H9 (cell line): ENCODE data around the gene CACNA2D3. TPM values are rescaled to one million over a fixed set of nuclear protein-coding genes. Genes with fewer than 3 reads are reported as not detected.
A peak's percentile ranks its signal among the peaks of the same experiment; 100 is the strongest.

ENCODE experiments used
- DNase-seq: peaks from one replicate; pipeline ENCODE4 v3.0.0-alpha.2; 2017
- H2AFZ ChIP-seq: one replicate; pipeline ENCODE4 v1.6.1; 2013; ENCODE audit warnings: mild to moderate bottlenecking, low read length, control low read depth, moderate library complexity
- H2AK5ac ChIP-seq: 2 replicates; pipeline ENCODE4 v1.6.1; 2013; ENCODE audit warnings: low read length, control low read depth, mixed read lengths; ENCODE audit not compliant: insufficient read length
- H2BK120ac ChIP-seq: one replicate; pipeline ENCODE4 v1.6.1; 2013; ENCODE audit warnings: low read depth, mild to moderate bottlenecking, low read length, control low read depth, inconsistent platforms; ENCODE audit not compliant: poor library complexity, severe bottlenecking
- H2BK12ac ChIP-seq: 2 replicates; pipeline ENCODE4 v1.6.1; 2013; ENCODE audit warnings: low read length, control low read depth, mixed read lengths, low read depth; ENCODE audit not compliant: insufficient read length
- H2BK15ac ChIP-seq: 2 replicates; pipeline ENCODE4 v1.6.1; 2013; ENCODE audit warnings: low read depth, low read length, control low read depth
- H2BK20ac ChIP-seq: one replicate; pipeline ENCODE4 v1.6.1; 2013; ENCODE audit warnings: low read depth, mild to moderate bottlenecking, low read length, control low read depth, inconsistent platforms; ENCODE audit not compliant: poor library complexity, severe bottlenecking
- H2BK5ac ChIP-seq: 2 replicates; pipeline ENCODE4 v1.6.1; 2013; ENCODE audit warnings: low read length, control low read depth, mixed read lengths; ENCODE audit not compliant: insufficient read length
- H3K14ac ChIP-seq: 2 replicates; pipeline ENCODE4 v1.6.1; 2013; ENCODE audit warnings: low read length, control low read depth; ENCODE audit not compliant: insufficient read depth
- H3K18ac ChIP-seq: 2 replicates; pipeline ENCODE4 v1.6.1; 2013; ENCODE audit warnings: low read depth, mild to moderate bottlenecking, mixed read lengths, low read length, control low read depth; ENCODE audit not compliant: insufficient read length
- H3K23ac ChIP-seq: 2 replicates; pipeline ENCODE4 v1.6.1; 2013; ENCODE audit warnings: low read length, control low read depth, mixed read lengths, low read depth; ENCODE audit not compliant: insufficient read length
- H3K23me2 ChIP-seq: 2 replicates; pipeline ENCODE4 v1.6.1; 2013; ENCODE audit warnings: low read depth, mild to moderate bottlenecking, mixed read lengths, low read length, control low read depth; ENCODE audit not compliant: insufficient read length, poor library complexity, severe bottlenecking
- H3K27ac ChIP-seq: 2 replicates; pipeline ENCODE4 v1.5.1; 2013; ENCODE audit warnings: low read length, control low read depth, mixed read lengths, low read depth; ENCODE audit not compliant: insufficient read length
- H3K27me3 ChIP-seq: 2 replicates; pipeline ENCODE4 v1.6.1; 2013; ENCODE audit warnings: low read length, control low read depth, inconsistent platforms; ENCODE audit not compliant: insufficient read depth
- H3K4ac ChIP-seq: 2 replicates; pipeline ENCODE4 v1.6.1; 2013; ENCODE audit warnings: low read depth, mild to moderate bottlenecking, control low read depth, inconsistent platforms, low read length, moderate library complexity
- H3K4me1 ChIP-seq: 2 replicates; pipeline ENCODE4 v1.6.1; 2013; ENCODE audit warnings: low read length, control low read depth, inconsistent platforms; ENCODE audit not compliant: insufficient read depth
- H3K4me2 ChIP-seq: 2 replicates; pipeline ENCODE4 v1.6.1; 2013; ENCODE audit warnings: low read length, control low read depth, mixed read lengths; ENCODE audit not compliant: insufficient read length, insufficient read depth
- H3K56ac ChIP-seq: 2 replicates; pipeline ENCODE4 v1.6.1; 2013; ENCODE audit warnings: low read depth, mild to moderate bottlenecking, mixed read lengths, low read length, control low read depth; ENCODE audit not compliant: insufficient read length
- H3K79me1 ChIP-seq: 2 replicates; pipeline ENCODE4 v1.6.1; 2013; ENCODE audit warnings: low read depth, mild to moderate bottlenecking, moderate library complexity, low read length, control low read depth, inconsistent platforms; ENCODE audit not compliant: insufficient read depth, poor library complexity, severe bottlenecking
- H3K79me2 ChIP-seq: 2 replicates; pipeline ENCODE4 v1.6.1; 2013; ENCODE audit warnings: low read length, control low read depth, inconsistent platforms; ENCODE audit not compliant: insufficient read depth
- H3K9ac ChIP-seq: 2 replicates; pipeline ENCODE4 v1.6.1; 2013; ENCODE audit warnings: low read length, control low read depth, mixed read lengths; ENCODE audit not compliant: insufficient read length; ENCODE audit errors: extremely low read depth
- H3K9me3 ChIP-seq: one replicate; pipeline ENCODE4 v1.6.1; 2013; ENCODE audit warnings: low read depth, low read length, inconsistent platforms; ENCODE audit not compliant: control insufficient read depth
- H3T11ph ChIP-seq: one replicate; pipeline ENCODE4 v1.6.1; 2013; ENCODE audit warnings: mild to moderate bottlenecking, low read length, control low read depth, inconsistent platforms
- H4K20me1 ChIP-seq: one replicate; pipeline ENCODE4 v1.6.1; 2013; ENCODE audit not compliant: control insufficient read depth, insufficient read length, insufficient read depth
- H4K5ac ChIP-seq: 2 replicates; pipeline ENCODE4 v1.6.1; 2013; ENCODE audit warnings: low read depth, mild to moderate bottlenecking, mixed read lengths, low read length, control low read depth; ENCODE audit not compliant: insufficient read length
- H4K8ac ChIP-seq: replicated peaks from 2 replicates; pipeline ENCODE4 v1.6.1; 2013; ENCODE audit warnings: low read length, control low read depth, mixed read lengths, low read depth; ENCODE audit not compliant: insufficient read length
- H4K91ac ChIP-seq: 2 replicates; pipeline ENCODE4 v1.6.1; 2013; ENCODE audit warnings: low read depth, mild to moderate bottlenecking, moderate library complexity, mixed read lengths, low read length, control low read depth; ENCODE audit not compliant: insufficient read length
- H3K27ac Mint-ChIP-seq, 3 experiments: 2 replicates in 2 of 3; 3 replicates in 1 of 3; pipeline ENCODE4 v1.8.0; 2020 to 2021; ENCODE audit warnings: mixed read lengths in 3 of 3, mild to moderate bottlenecking in 1 of 3, moderate library complexity in 1 of 3
- H3K27me3 Mint-ChIP-seq: 2 replicates; pipeline ENCODE4 v1.8.0; 2021; ENCODE audit warnings: low read depth, mild to moderate bottlenecking, moderate library complexity, mixed read lengths
- H3K36me3 Mint-ChIP-seq, 3 experiments: 2 replicates in 2 of 3; 3 replicates in 1 of 3; pipeline ENCODE4 v1.8.0; 2020 to 2021; ENCODE audit warnings: low read depth in 3 of 3, mixed read lengths in 3 of 3; ENCODE audit not compliant: insufficient read depth in 1 of 3
- H3K4me1 Mint-ChIP-seq, 2 experiments: 2 replicates each; pipeline ENCODE4 v1.8.0; 2020; ENCODE audit warnings: mixed read lengths in 2 of 2
- H3K4me3 Mint-ChIP-seq, 2 experiments: 2 replicates in 1 of 2; 3 replicates in 1 of 2; pipeline ENCODE4 v1.8.0; 2020 to 2021; ENCODE audit warnings: mild to moderate bottlenecking in 2 of 2, mixed read lengths in 2 of 2, moderate library complexity in 1 of 2
- H3K9me3 Mint-ChIP-seq, 2 experiments: 2 replicates in 1 of 2; 3 replicates in 1 of 2; pipeline ENCODE4 v1.8.0; 2020; ENCODE audit warnings: mild to moderate bottlenecking in 2 of 2, mixed read lengths in 2 of 2, moderate library complexity in 1 of 2
- CTCF ChIP-seq: fragments of 200-600 bp; sonication (generic); conservative IDR thresholded peaks from 3 replicates; pipeline ENCODE4 v1.8.0; 2021; ENCODE audit warnings: antibody characterized with exemption, mild to moderate bottlenecking
- WGBS: extraction: QIAGEN DNeasy Blood & Tissue Kit; methylation state at CpG from one replicate; pipeline ENCODE4 v1.1.7; 2013; ENCODE audit warnings: missing lambda C conversion rate, low lambda C conversion rate, mixed read lengths; ENCODE audit not compliant: insufficient read length; ENCODE audit errors: extremely low coverage; 5-methylcytosine and 5-hydroxymethylcytosine counted together
- total RNA-seq: library from RNA; stranded (reverse); gene quantifications from 2 replicates; pipeline ENCODE4 v1.2.1, GENCODE V29; 2021

CACNA2D3 gene
- total RNA-seq, 1 experiment from 2014 or later: 3.2 TPM

GRCh38 chr3:54954022-54954421, 831.7 kb downstream of the CACNA2D3 start:
- no peaks in the 10 kb centered on the region for H3K79me2 ChIP-seq
- Mint-ChIP-seq H3K27ac (peak overlapping the region; percentile 4 to 94 (median 75)), H3K9me3 (no peaks in the 10 kb centered on the region), H3K36me3 (0 out of 7 replicates have a peak, but pooled peaks cover 0 to 2% (median 0%) of the 10 kb centered on the region in 3 experiments), H3K4me1 (peaks cover 35% of the 10 kb centered on the region in 2 experiments), H3K4me3 (no peak overlapping the region), H3K27me3 (no peaks in the 10 kb centered on the region)
- no peak overlapping the region for H2BK15ac ChIP-seq
- no peak overlapping the region for H2AK5ac ChIP-seq
- no peaks in the 10 kb centered on the region for H4K20me1 ChIP-seq
- H3K56ac ChIP-seq: no peak overlapping the region
- no peak overlapping the region for H2BK5ac ChIP-seq
- H2BK12ac ChIP-seq: no peak overlapping the region
- H3K23me2 ChIP-seq: no peaks in the 10 kb centered on the region
- no peaks in the 10 kb centered on the region for H3K9me3 ChIP-seq
- H2BK120ac ChIP-seq: no peak overlapping the region
- H3K4me2 ChIP-seq: no peak overlapping the region
- no peaks in the 10 kb centered on the region for H3K27me3 ChIP-seq
- no peak overlapping the region for H4K91ac ChIP-seq
- H3K4me1 ChIP-seq: peaks cover 11% of the 10 kb centered on the region
- H3K27ac ChIP-seq: peak overlapping the region; percentile 21
- no peak overlapping the region for H3K4ac ChIP-seq
- no peak overlapping the region for H3K14ac ChIP-seq
- H3K9ac ChIP-seq: no peak overlapping the region
- H2BK20ac ChIP-seq: no peak overlapping the region
- H3T11ph ChIP-seq: no peak overlapping the region
- H4K8ac ChIP-seq: no peak overlapping the region
- no peak for TF ChIP-seq CTCF
- no peak overlapping the region for H3K23ac ChIP-seq
- WGBS: no CpG with 5 or more reads among the region's 5 CpGs
- H3K79me1 ChIP-seq: no peaks in the 10 kb centered on the region
- peak; percentile 55 for DNase-seq
- H3K18ac ChIP-seq: no peak overlapping the region
- H4K5ac ChIP-seq: no peak overlapping the region
- no peak overlapping the region for H2AFZ ChIP-seq
